ENCODE results near the gene ARID3A.
A peak's percentile ranks its signal among the peaks of the same experiment; 100 is the strongest.

Gene ARID3A

DNA sequence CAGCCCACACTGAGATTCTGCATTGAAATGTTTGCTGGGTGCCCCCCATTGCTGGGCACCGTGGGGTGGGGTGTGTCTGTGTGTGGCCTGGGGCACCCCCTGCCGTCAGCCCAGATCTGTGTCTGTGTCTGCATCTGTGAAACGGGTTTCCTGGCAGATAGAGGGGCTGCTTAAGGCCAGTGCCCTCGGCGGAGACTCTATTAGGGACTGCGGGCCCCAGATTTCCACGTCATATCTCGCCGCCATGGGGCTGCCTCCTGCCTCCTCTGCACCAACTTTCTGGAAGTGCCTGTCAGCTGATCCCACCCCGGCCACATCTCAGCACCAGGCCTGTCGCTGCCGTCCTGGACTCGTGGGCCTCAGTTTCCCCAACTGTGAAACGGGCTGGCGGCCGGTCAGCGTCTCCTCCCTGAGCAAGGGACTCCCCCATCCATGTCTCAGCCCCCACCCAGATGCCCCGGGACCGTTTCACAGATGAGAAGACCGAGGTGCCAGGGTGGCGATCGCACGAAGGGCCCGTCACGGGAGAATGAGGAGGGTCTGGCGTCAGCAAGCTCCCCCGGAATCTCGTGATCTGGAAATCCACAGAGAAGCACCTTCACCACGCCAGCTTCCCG is 21.4 kb downstream of the ARID3A start:
- Histone ChIP-seq H3K27ac (peak overlapping the region; percentile 69 to 91 (median 78)), H3K27me3 (no peaks in the 10 kb centered on the region), H3K4me1 (peaks cover 61 to 98% (median 73%) of the 10 kb centered on the region in 10 experiments), H3K36me3 (peaks cover 8 to 48% (median 21%) of the 10 kb centered on the region in 11 experiments; a peak in 21 of 22 replicates), H4K20me1 (peaks cover 34 to 88% (median 50%) of the 10 kb centered on the region in 11 experiments), H3K4me2 (peak overlapping the region; percentile 69 to 95 (median 83)), H3K9ac (peak overlapping the region; percentile 51 to 82 (median 73)), H3K9me3 (replicated peaks in 1 of 11) (no peaks in the 10 kb centered on the region), H3K4me3 (peak overlapping the region in 6 of 10 experiments; percentile 4 to 38 (median 22); a peak in 7 of 20 replicates)
- TF ChIP-seq Cebpa-rat (IDR thresholded peaks at IDR 0.05), result no peak

DNA sequence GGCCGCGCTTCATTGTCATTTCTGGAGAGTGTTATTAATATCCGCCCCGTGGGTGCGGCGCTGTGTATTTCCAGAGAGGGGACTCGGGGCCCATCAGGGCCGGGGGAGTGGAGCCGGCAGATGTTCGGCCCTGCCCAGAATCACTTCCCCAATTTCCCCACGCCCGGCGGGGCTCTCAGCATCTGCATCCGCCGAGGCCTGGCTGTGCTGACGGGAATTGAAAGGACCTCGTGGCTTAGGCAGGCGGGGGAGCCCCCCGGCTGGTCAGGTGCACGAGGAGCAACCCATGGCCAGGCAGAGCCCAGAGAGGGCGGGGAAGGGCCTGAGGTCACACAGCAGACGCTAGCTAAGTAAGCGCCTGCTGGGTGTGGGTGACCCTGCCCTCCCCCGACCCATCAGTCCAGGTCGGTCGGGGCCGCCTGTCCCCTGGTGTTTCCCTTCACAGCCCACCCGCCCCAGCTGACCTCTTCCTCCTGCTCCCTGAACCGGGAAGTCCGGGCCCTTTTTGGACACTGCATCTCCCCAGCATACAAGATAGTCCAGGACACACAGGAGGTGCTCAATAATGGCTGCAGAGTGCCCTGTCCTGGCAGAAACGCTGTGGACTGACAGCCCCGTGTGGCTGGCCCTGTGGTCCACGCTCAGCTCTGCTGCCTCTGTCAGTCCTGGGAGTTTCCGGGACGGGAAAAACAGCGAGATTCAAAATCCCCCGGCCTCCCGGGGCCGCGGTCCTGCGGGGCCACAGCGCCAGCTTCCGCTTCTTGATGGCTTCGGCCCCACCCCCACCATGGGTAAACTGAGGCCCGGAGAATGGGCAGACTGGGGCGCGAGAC is 22.1 kb downstream of the ARID3A start:
- H3K27ac ChIP-seq, result peak overlapping the region; percentile 69 to 91 (median 81)
- peaks cover under 1 to 41% (median 14%) of the 10 kb centered on the region in 11 experiments; a peak in 16 of 22 replicates for H3K36me3 ChIP-seq
- H3K4me1 ChIP-seq, result peaks cover 63 to 98% (median 75%) of the 10 kb centered on the region in 10 experiments
- H4K20me1 ChIP-seq, result peaks cover 26 to 86% (median 42%) of the 10 kb centered on the region in 11 experiments; a peak in 21 of 22 replicates
- H3K9me3 ChIP-seq (replicated peaks in 1 of 11), result no peaks in the 10 kb centered on the region
- H3K27me3 ChIP-seq, result no peaks in the 10 kb centered on the region
- peak overlapping the region; percentile 69 to 95 (median 83) for H3K4me2 ChIP-seq
- peak overlapping the region in 7 of 10 experiments; percentile 4 to 38 (median 22); a peak in 7 of 20 replicates for H3K4me3 ChIP-seq
- peak overlapping the region; percentile 51 to 82 (median 73) for H3K9ac ChIP-seq
- no peak for TF ChIP-seq Cebpa-rat (IDR thresholded peaks at IDR 0.05)

DNA sequence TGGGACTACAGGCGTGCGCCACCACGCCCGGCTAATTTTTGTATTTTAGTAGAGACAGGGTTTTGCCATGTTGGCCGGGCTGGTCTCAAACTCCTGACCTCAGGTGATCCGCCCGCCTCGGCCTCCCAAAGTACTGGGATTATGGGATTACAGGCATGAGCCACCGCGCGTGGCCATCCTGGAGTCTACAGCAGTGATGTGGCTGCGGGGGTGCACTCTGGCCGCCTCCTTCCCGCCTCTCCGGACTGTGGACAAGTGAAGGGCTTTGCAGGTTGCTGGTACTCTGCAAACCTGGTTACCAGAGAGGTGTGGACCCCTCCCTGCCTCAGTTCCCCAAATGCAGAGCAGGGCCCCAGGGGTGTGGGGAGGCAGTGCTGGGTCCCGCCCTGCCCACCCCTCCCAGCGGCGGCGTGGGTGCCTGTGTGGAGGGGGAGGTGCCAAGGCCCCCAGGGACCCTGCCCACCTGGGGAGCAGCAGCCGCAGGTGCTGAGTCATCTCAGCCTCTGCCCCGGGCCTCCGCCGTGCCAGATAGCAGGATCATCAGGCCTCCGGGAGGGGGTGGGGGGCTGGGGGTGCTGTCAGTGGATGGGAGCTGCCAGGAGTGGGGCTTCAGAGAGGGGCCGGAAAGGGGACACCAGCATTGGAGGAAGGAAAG is 23.1 kb downstream of the ARID3A start:
- peaks cover 19 to 81% (median 34%) of the 10 kb centered on the region in 11 experiments; a peak in 21 of 22 replicates for H4K20me1 ChIP-seq
- no peaks in the 10 kb centered on the region for H3K27me3 ChIP-seq
- H3K27ac ChIP-seq, result peak overlapping the region in 8 of 11 experiments; percentile 40 to 91 (median 77); a peak in 15 of 22 replicates
- H3K9me3 ChIP-seq (replicated peaks in 1 of 11), result no peaks in the 10 kb centered on the region
- peak overlapping the region; percentile 69 to 94 (median 83) for H3K4me2 ChIP-seq
- peak overlapping the region in 6 of 11 experiments; percentile 3 to 44 (median 20); a peak in 7 of 22 replicates for H3K9ac ChIP-seq
- H3K4me3 ChIP-seq, result no peak overlapping the region
- peaks cover 0 to 30% (median 7%) of the 10 kb centered on the region in 11 experiments; a peak in 13 of 22 replicates for H3K36me3 ChIP-seq
- TF ChIP-seq Cebpa-rat (IDR thresholded peaks at IDR 0.05), result no peak
- peaks cover 74 to 98% (median 85%) of the 10 kb centered on the region in 10 experiments for H3K4me1 ChIP-seq

GRCh38 chr19:950352-951066 is 24.7 kb downstream of the ARID3A start:
- no peaks in the 10 kb centered on the region for H3K9me3 ChIP-seq (replicated peaks in 1 of 11)
- peaks cover 87 to 98% (median 93%) of the 10 kb centered on the region in 10 experiments for H3K4me1 ChIP-seq
- H3K36me3 ChIP-seq, result peaks cover 0 to 19% (median 0%) of the 10 kb centered on the region in 11 experiments; a peak in 7 of 22 replicates
- H3K4me3 ChIP-seq, result no peak overlapping the region
- H4K20me1 ChIP-seq, result peaks cover 4 to 79% (median 18%) of the 10 kb centered on the region in 11 experiments; a peak in 20 of 22 replicates
- TF ChIP-seq Cebpa-rat (IDR thresholded peaks at IDR 0.05), result no peak
- peak overlapping the region in 7 of 11 experiments; percentile 16 to 94 (median 86); a peak in 8 of 22 replicates for H3K9ac ChIP-seq
- peak overlapping the region in 10 of 11 experiments; percentile 10 to 100 (median 72); a peak in 16 of 22 replicates for H3K4me2 ChIP-seq
- no peaks in the 10 kb centered on the region for H3K27me3 ChIP-seq
- H3K27ac ChIP-seq, result peak overlapping the region in 8 of 11 experiments; percentile 8 to 95 (median 74); a peak in 9 of 22 replicates

DNA sequence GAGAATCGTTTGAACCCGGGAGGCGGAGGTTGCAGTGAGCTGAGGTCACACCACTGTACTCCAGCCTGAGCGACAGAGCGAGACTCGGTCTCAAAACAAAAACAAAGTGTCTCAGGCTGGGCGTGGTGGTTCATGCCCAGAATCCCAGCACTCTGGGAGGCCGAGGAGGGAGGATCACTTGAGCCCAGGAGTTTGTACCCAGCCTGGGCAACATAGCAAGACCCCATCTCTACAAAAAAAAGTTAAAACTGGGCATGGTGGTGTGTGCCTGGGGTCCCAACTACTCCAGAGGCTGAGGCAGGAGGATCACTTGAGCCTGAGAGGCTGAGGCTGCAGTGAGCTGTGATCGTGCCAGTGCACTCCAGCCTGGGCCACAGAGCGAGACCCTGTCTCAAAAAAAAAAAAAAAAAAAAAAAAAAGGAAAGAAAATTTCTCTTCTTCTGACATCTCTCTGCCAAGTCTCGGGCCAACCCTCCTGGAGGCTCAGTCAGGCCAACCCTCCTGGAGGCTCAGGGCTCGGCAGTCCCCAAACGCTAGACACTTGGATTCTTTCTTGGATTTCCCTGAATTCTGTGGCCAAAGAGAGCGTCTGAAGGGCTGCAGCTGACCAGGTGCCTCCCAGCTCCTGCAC is 26.3 kb downstream of the ARID3A start:
- TF ChIP-seq Cebpa-rat (IDR thresholded peaks at IDR 0.05), result no peak
- H4K20me1 ChIP-seq, result peaks cover 2 to 76% (median 17%) of the 10 kb centered on the region in 11 experiments; a peak in 18 of 22 replicates
- peaks cover 92 to 97% (median 96%) of the 10 kb centered on the region in 10 experiments for H3K4me1 ChIP-seq
- peak overlapping the region; percentile 84 to 95 (median 94) for H3K27ac ChIP-seq
- H3K27me3 ChIP-seq, result no peaks in the 10 kb centered on the region
- H3K9me3 ChIP-seq (replicated peaks in 1 of 11), result no peaks in the 10 kb centered on the region
- H3K4me3 ChIP-seq, result peak overlapping the region in 9 of 10 experiments; percentile 54 to 71 (median 61); a peak in 18 of 20 replicates
- H3K9ac ChIP-seq, result peak overlapping the region; percentile 79 to 94 (median 86)
- H3K4me2 ChIP-seq, result peak overlapping the region; percentile 98 to 100 (median 100)
- peaks cover 0 to 19% (median 0%) of the 10 kb centered on the region in 11 experiments; a peak in 8 of 22 replicates for H3K36me3 ChIP-seq

DNA sequence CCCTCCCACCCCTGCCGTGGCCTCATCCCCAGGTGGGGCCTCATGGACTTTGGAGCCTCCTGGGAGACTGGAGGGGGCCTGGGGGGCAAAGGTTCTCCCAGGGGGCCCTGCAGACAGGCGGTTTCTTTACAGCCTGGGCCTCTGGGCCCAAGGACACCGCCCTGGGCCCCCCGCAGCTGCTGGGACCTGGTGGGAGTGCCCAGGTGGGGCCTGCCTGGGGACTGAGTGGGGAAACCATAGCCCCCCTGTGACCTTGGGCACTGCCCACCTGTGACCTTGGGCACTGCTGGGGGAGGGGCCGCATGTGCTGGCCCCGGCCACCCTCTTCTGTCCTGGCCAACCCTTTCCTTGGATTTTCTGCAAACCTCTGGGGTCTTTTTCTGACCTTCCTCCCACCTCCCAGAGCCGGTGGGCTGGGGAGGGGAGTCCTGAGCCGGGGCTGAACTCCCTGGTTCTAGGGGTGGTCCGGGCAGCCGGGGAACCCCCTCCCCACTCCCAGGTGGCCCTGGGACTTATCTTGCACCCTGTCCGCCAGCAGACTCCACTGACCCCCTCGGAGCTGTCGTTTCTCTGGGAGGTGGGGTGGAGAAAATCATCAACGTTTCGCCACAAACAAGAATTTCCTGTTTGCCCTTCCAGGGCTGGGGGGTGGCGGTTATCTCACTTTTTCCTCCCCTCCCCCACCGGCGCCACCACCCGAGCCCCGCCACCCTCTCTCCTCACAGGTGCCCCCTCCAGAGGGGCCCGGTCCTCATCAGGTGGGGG is 27.0 kb downstream of the ARID3A start:
- Histone ChIP-seq H3K4me1 (peaks cover 87 to 98% (median 97%) of the 10 kb centered on the region in 10 experiments), H3K4me3 (peak overlapping the region; percentile 49 to 71 (median 60)), H3K36me3 (peaks cover 0 to 20% (median 0%) of the 10 kb centered on the region in 11 experiments; a peak in 8 of 22 replicates), H3K9me3 (replicated peaks in 1 of 11) (no peaks in the 10 kb centered on the region), H3K27me3 (no peaks in the 10 kb centered on the region), H3K4me2 (peak overlapping the region; percentile 98 to 100 (median 100)), H3K27ac (peak overlapping the region; percentile 84 to 95 (median 94)), H3K9ac (peak overlapping the region; percentile 79 to 94 (median 86)), H4K20me1 (peaks cover 0 to 75% (median 22%) of the 10 kb centered on the region in 11 experiments; a peak in 15 of 22 replicates)
- no peak for TF ChIP-seq Cebpa-rat (IDR thresholded peaks at IDR 0.05)
